HG02870 (cell line): ENCODE data around the gene PLEKHH2.

Source experiments
- ATAC-seq: cut with Tn5 transposase; IDR thresholded peaks from one replicate; pipeline ENCODE4 v1.9.1; 2021; ENCODE audit warnings: mild to moderate bottlenecking, moderate library complexity; ENCODE audit not compliant: unreplicated experiment

PLEKHH2 gene

GRCh38 chr2:43758739-43759138, 121.7 kb downstream of the PLEKHH2 start:
- ATAC-seq, result no peak

- ATAC-seq, result no peak
Observed at GRCh38 chr2:43759195-43759594, 122.1 kb downstream of the PLEKHH2 start.

DNA sequence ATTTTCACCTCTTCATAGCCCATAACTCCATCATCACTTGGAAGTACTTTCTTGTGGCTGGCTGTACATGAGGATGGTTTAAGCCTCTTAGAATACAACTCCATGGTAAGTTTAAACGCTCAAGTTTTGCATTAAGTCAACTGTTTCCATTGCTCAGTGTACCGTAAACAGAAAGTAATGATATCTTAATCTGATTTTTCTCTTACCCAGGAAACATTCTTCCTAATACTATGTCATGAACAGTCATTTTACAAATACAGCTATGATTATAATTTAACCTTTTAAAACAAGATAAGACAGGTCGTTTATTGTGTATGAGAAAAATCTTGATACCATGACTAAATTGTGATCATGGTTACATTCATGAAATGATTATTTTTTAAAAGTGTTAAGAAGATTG, 125.2 kb downstream of the PLEKHH2 start:
- ATAC-seq, result no peak

DNA sequence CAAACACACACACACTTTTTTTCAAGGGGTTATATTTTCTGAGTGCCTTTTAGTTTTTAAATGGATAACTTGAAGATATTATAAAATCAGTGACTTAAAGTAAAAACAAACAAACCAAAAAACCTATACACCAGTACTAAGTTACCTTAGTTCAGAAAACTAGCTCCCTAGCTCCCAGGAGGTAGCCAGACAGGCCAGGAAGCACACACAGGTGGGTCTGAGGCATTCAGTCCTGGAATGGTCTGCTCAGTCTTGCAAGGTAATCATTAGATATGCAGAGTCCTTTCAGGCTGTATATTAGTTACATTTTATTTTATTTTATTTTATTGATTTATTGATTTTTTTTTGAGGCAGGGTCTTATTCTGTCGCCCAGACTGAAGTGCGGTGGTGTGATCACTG, 126.0 kb downstream of the PLEKHH2 start:
- ATAC-seq, result no peak

DNA sequence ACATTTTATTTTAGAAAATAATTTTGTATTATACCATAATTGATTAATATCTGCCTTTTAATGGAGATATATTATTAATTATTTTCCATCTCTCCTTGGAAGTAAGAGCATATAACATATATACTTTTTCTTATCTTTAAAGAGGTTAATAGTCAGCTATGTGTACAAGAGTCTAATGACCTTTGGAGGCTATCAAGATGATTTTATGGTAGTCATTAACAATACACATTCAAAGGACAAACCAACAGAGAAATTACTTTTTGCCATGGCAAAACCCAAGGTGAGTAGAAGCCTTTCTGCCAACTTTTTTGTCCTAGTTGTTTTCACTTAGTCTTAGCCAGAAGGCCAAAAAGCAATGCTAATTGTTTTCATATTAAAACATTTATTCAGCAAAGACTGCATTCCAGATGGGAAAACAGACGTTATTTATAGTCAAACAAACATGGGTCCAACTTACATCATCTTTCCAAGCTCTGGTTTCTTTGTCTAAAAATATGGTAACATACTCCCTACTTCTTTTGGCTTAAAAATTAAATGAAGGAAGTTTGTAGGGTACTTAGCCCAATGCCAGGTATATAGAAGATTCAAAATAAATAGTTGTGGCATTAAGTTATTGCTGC, 127.1 kb downstream of the PLEKHH2 start:
- ATAC-seq, result no peak

GRCh38 chr2:43766006-43766405, 128.9 kb downstream of the PLEKHH2 start:
- no peak for ATAC-seq

GRCh38 chr2:43773876-43774613, 137.0 kb downstream of the PLEKHH2 start, which contains the start of gene DYNC2LI1:
Gene DYNC2LI1 (plus strand): TSS chr2:43774039. CDS start chr2:43774139, 100 bp downstream.
- peak; percentile 98 for ATAC-seq

- ATAC-seq, result no peak
Observed at GRCh38 chr2:43774617-43775016, 137.6 kb downstream of the PLEKHH2 start.

GRCh38 chr2:43776324-43776723, 139.3 kb downstream of the PLEKHH2 start:
- ATAC-seq, result no peak

- no peak for ATAC-seq
Observed at GRCh38 chr2:43777306-43777926, 140.4 kb downstream of the PLEKHH2 start.

- no peak for ATAC-seq
Observed at GRCh38 chr2:43778233-43778632, 141.2 kb downstream of the PLEKHH2 start.

- ATAC-seq, result no peak
Observed at GRCh38 chr2:43787895-43788294, 150.8 kb downstream of the PLEKHH2 start.

DNA sequence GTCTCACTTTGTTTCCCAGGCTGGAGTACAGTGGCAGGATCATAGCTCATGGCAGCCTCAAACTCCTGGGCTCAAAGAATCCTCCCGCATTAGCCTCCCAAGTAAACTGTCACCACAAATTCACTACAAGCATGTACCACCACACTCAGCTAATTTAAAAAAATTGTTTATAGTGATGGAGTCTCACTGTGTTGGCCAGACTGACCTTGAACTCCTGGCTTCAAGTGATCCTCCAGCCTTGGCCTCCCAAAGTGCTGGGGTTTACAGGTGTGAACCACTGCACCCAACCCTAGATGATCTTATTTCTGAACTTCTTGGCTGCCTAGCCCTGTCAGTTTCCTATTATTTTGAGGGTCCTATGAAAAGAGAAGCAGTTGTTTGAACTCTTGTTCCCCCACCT, 151.6 kb downstream of the PLEKHH2 start:
- no peak for ATAC-seq

GRCh38 chr2:43790147-43790546, 153.1 kb downstream of the PLEKHH2 start:
- no peak for ATAC-seq

- no peak for ATAC-seq
Observed at GRCh38 chr2:43791035-43791765, 154.1 kb downstream of the PLEKHH2 start.

DNA sequence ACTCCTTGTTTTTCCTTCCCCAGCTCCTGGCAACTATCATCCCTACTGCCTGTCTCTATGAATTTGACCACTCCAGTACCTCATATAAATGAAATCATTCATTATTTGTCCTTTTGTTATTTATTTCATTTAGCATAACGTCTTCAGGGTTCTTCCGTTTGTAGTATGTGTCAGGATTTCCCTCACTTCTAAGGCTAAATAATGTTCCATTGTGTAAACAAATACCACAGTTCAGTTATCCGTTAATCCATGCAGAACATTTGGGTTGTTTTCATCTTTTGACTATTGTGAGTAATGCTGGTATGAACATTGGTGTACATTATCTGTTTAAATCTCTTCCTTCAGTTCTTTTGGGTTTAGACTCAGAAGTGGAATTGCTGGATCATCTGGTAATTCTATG, 155.6 kb downstream of the PLEKHH2 start:
- ATAC-seq, result no peak

DNA sequence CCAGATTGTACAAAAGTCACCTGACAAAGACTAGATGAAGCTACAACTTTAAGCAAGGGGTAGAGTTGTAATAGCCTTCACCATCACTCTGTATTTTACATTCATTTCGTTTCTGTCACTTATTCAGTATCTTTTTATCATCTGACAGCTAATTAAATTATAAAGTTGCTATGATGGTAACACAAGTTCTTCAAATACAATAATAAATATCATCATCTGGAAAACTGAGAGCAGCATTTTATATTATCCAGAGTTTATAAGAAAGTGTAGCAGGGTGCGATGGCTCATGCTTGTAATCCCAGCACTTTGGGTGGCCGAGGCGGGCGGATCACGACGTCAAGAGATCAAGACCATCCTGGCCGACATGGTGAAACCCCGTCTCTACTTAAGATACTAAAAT, 157.9 kb downstream of the PLEKHH2 start:
- ATAC-seq, result no peak

DNA sequence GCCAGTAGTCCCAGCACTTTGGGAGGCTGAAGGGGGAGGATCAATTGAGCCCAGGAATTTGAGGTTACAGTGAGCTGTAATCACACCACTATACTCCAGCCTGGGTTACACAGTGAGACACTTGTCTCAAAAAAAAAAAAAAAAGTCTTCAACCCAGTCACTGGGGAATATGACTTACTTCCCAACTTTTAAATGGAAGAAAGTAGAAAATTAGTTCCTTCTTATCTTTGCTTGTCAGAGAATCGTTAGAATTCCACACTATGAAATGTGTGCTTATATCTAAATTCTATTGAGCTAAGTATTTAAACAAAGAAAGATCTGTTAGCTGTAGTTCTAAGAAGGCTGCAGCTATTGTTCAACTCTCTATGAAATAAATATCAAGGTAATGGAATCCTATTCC, 159.1 kb downstream of the PLEKHH2 start:
- no peak for ATAC-seq

DNA sequence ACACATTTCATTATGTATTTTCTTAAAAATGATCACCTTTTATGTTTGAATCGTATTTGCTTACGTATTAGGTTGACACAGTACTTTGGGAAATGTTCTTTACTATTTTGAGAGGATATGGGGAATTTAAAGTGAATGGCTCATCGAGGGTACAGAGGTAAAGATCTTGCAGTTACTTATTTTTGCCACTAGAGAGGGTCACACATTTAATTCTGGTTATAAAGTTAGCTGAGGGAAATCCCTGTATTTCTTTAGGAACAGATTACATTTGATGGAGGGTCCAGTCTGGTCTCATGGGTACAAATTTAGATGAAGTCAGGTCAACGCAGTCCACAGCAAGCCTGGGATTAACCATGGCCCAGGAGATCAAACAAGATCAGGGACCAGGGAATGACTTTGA, 161.2 kb downstream of the PLEKHH2 start:
- ATAC-seq, result no peak

DNA sequence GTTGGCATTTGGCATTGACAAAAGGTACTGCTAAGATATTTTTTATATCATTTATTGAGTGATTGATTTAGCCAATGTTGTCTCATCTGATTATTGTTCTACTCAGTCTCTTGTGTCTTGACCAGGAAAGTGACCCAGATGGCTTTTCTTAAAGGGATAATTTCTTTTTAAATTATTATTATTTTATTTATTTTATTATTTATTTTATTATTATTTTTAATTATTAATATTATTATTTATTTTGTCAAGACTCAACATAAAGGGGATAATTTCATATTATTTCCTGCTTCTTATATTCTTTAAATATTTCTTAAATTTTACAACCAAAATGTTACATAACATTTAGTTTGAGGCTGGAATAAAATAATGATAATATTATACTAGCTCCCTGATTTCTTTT, 163.8 kb downstream of the PLEKHH2 start:
- ATAC-seq, result no peak

- ATAC-seq, result no peak
Observed at GRCh38 chr2:43802135-43802534, 165.1 kb downstream of the PLEKHH2 start.
